HepG2 (cell line): Measurements from ENCODE around the gene ANKRD11. TPM values are rescaled to one million over a fixed set of nuclear protein-coding genes. Genes with fewer than 3 reads are reported as not detected.
A peak's percentile ranks its signal among the peaks of the same experiment; 100 is the strongest.

Experiments
- ATAC-seq: fragments of 200-7000 bp; cut with Tn5 transposase; 3 replicates; pipeline ENCODE4 v1.9.1; 2020; ENCODE audit warnings: mild to moderate bottlenecking, moderate library complexity
- BruUV-seq: library from RNA; stranded (reverse); fragments of 400-500 nt; replicated peaks from 2 replicates; lab custom pipeline; 2021; lab: Mats Ljungman, UMichigan
- CTCF ChIA-PET: fragments of 300-600 bp; formaldehyde crosslinking; extraction: SDS; loops from one replicate; lab custom pipeline; 2021; ENCODE audit warnings: low total read pairs, inconsistent platforms, low intra/inter-chr PET ratio; lab: Yijun Ruan, JAX
- POLR2A ChIA-PET: fragments of 350-600 bp; sonication (Branson Sonifier 250); formaldehyde crosslinking; loops from one replicate; lab custom pipeline; 2020; ENCODE audit warnings: antibody characterized with exemption, inconsistent platforms; lab: Yijun Ruan, JAX
- DNase-seq: peaks from one replicate; pipeline ENCODE4 v3.0.0-alpha.2; 2015; ENCODE audit warnings: low spot score
- FAIRE-seq: peaks from 3 replicates; lab custom pipeline; 2011; peaks lifted over from hg19 to GRCh38; lab: Jason Lieb, UNC
- H2AFZ ChIP-seq: one replicate; pipeline ENCODE4 v1.6.1; 2011; ENCODE audit warnings: low read length, inconsistent platforms
- H3K27ac ChIP-seq: fragments of 300-600 bp; 3 replicates; pipeline ENCODE4 v1.8.0; 2011; ENCODE audit warnings: mixed run types, mild to moderate bottlenecking, mixed read lengths, low read length, inconsistent platforms; ENCODE audit not compliant: insufficient read depth; ENCODE audit errors: extremely low read length
- H3K27me3 ChIP-seq, 2 experiments: fragments of 200-600 bp in 1 of 2; 2 replicates in 1 of 2; 3 replicates in 1 of 2; pipeline versions ENCODE4 v1.6.0 to v1.8.0; 2011; ENCODE audit warnings: low read length in 2 of 2, mild to moderate bottlenecking in 2 of 2, moderate library complexity in 2 of 2, inconsistent platforms in 1 of 2; ENCODE audit not compliant: insufficient read depth in 2 of 2, control insufficient read depth in 1 of 2
- H3K36me3 ChIP-seq, 2 experiments: fragments of 200-600 bp in 1 of 2; replicated peaks in 1 of 2; 2 replicates in 1 of 2; 3 replicates in 1 of 2; pipeline versions ENCODE4 v1.5.1 to v1.8.0; 2011; ENCODE audit warnings: low read length in 2 of 2, inconsistent platforms in 1 of 2; ENCODE audit not compliant: insufficient read depth in 2 of 2, control insufficient read depth in 1 of 2
- H3K4me1 ChIP-seq: 2 replicates; pipeline ENCODE4 v1.5.1; 2012; ENCODE audit warnings: low read length, inconsistent platforms; ENCODE audit not compliant: insufficient read depth
- H3K4me2 ChIP-seq: 2 replicates; pipeline ENCODE4 v1.6.0; 2011; ENCODE audit warnings: low read depth, low read length, inconsistent platforms
- H3K4me3 ChIP-seq, 3 experiments: fragments of 200-600 bp in 1 of 3; sonication (generic), shearing (Covaris generic) in 1 of 3; replicated peaks in 1 of 3; 2 replicates each; pipeline ENCODE4 v1.5.1; 2011 to 2016; ENCODE audit warnings: low read length in 3 of 3, inconsistent platforms in 2 of 3, low read depth in 2 of 3, mild to moderate bottlenecking in 2 of 3, control low read depth in 1 of 3, mixed read lengths in 1 of 3; ENCODE audit not compliant: insufficient read depth in 1 of 3
- H3K79me2 ChIP-seq: one replicate; pipeline ENCODE4 v1.6.1; 2011; ENCODE audit warnings: low read length, inconsistent platforms; ENCODE audit not compliant: insufficient read depth
- H3K9ac ChIP-seq: 2 replicates; pipeline ENCODE4 v1.6.0; 2011; ENCODE audit warnings: mild to moderate bottlenecking, low read depth, low read length, inconsistent platforms; ENCODE audit not compliant: insufficient read depth
- H3K9me3 ChIP-seq: 2 replicates; pipeline ENCODE4 v1.5.1; 2012; ENCODE audit warnings: mild to moderate bottlenecking, low read length
- H4K20me1 ChIP-seq: 2 replicates; pipeline ENCODE4 v1.6.0; 2011; ENCODE audit warnings: inconsistent platforms, mild to moderate bottlenecking, low read length, moderate library complexity; ENCODE audit not compliant: insufficient read depth
- ATAD3A ChIP-seq: sonication (generic); formaldehyde crosslinking; IDR thresholded peaks from 2 replicates; pipeline ENCODE4 v1.4.0; 2020; ENCODE audit warnings: missing genetic modification reagents
- CBX5 ChIP-seq: sonication (generic); formaldehyde crosslinking; IDR thresholded peaks from 2 replicates; pipeline ENCODE4 v1.4.0; 2020; ENCODE audit warnings: missing genetic modification reagents, borderline replicate concordance
- GLI4 ChIP-seq: sonication (generic); formaldehyde crosslinking; IDR thresholded peaks from 2 replicates; pipeline ENCODE4 v1.5.1; 2020; ENCODE audit warnings: missing genetic modification reagents, mild to moderate bottlenecking, moderate library complexity, borderline replicate concordance
- ISL2 ChIP-seq: sonication (generic); formaldehyde crosslinking; IDR thresholded peaks from 2 replicates; pipeline ENCODE4 v1.5.0; 2020; ENCODE audit warnings: missing genetic modification reagents
- KLF11 ChIP-seq: IDR thresholded peaks from 2 replicates; pipeline ENCODE4 v1.6.1; 2016; ENCODE audit warnings: missing compliant biosample characterization
- MEIS2 ChIP-seq: sonication (generic); formaldehyde crosslinking; IDR thresholded peaks from 2 replicates; pipeline ENCODE4 v1.9.0; 2021; ENCODE audit warnings: mild to moderate bottlenecking, missing genetic modification reagents
- NRL ChIP-seq: sonication (generic); formaldehyde crosslinking; IDR thresholded peaks from 2 replicates; pipeline ENCODE4 v1.5.0; 2020; ENCODE audit warnings: missing genetic modification reagents, mild to moderate bottlenecking, moderate library complexity, borderline replicate concordance
- TBX3 ChIP-seq: fragments of 450-650 bp; IDR thresholded peaks from 2 replicates; pipeline ENCODE4 v1.6.1; 2017; ENCODE audit warnings: antibody characterized with exemption, mild to moderate bottlenecking, inconsistent platforms, borderline replicate concordance
- ZNF292 ChIP-seq: sonication (generic); formaldehyde crosslinking; IDR thresholded peaks from 2 replicates; pipeline ENCODE4 v1.8.1; 2022; ENCODE audit warnings: mild to moderate bottlenecking, low read depth, missing genetic modification reagents, borderline replicate concordance
- ZNF569 ChIP-seq: sonication (generic); formaldehyde crosslinking; IDR thresholded peaks from 2 replicates; pipeline ENCODE4 v1.5.0; 2020; ENCODE audit warnings: mild to moderate bottlenecking, missing genetic modification reagents, moderate library complexity, borderline replicate concordance
- ZNF7 ChIP-seq: IDR thresholded peaks from 2 replicates; pipeline ENCODE4 v1.6.1; 2016; ENCODE audit warnings: missing biosample characterization, missing genetic modification reagents
- WGBS: methylation state at CpG from one replicate; pipeline ENCODE4 v1.1.6; 2017; ENCODE audit warnings: low lambda C conversion rate; 5-methylcytosine and 5-hydroxymethylcytosine counted together
- in situ Hi-C: cut with HindIII; loops from 2 replicates; pipeline ENCODE4 v1.10.0; 2017; ENCODE audit warnings: low pct_unique_long_range_greater_than_20kb; ENCODE audit not compliant: extremely low pct_ligation_motif_present
- intact Hi-C: fragments of 100-400 bp; cut with micrococcal nuclease; formaldehyde crosslinking; loops from one replicate; pipeline ENCODE4 v1.10.0; 2022; ENCODE audit not compliant: unreplicated experiment
- polyA plus RNA-seq, 8 experiments: library from polyadenylated mRNA; depleted of rRNA in 3 of 8; stranded (reverse) in 7 of 8; unstranded in 1 of 8; fragments of >200 nt; fragmentation: Illumina TruSeq in 4 of 8; extraction: Trizol in 4 of 8; gene quantifications; 2 replicates each; pipeline versions ENCODE4 v1.2.1 to v1.2.3, GENCODE V29; 2011 to 2016; ENCODE audit warnings: low read depth in 4 of 8, missing spikeins in 1 of 8, mixed read lengths in 1 of 8; ENCODE audit not compliant: insufficient read depth in 1 of 8
- total RNA-seq, 5 experiments: library from RNA; depleted of rRNA; stranded (reverse); fragments of >200 nt; fragmentation: Illumina TruSeq; extraction: Trizol; gene quantifications; 2 replicates each; pipeline ENCODE4 v1.2.3, GENCODE V29; 2016; ENCODE audit warnings: low read depth in 1 of 5
- TF ChIP-seq, protein P1 (sequence below): IDR thresholded peaks from 2 replicates; pipeline ENCODE4 v1.6.1; 2018; ENCODE audit warnings: missing genetic modification reagents, mild to moderate bottlenecking, missing compliant biosample characterization
- TF ChIP-seq, protein P2 (sequence below): sonication (generic); formaldehyde crosslinking; IDR thresholded peaks from 2 replicates; pipeline ENCODE4 v1.9.0; 2022; ENCODE audit warnings: missing genetic modification reagents, mild to moderate bottlenecking, borderline replicate concordance

Gene ANKRD11
- total and polyA plus RNA-seq, 2 of the 13 experiments (the other 11 are each of a cell fraction or from before 2014, with no cell fraction given) = 21.4 to 38.4 TPM

DNA sequence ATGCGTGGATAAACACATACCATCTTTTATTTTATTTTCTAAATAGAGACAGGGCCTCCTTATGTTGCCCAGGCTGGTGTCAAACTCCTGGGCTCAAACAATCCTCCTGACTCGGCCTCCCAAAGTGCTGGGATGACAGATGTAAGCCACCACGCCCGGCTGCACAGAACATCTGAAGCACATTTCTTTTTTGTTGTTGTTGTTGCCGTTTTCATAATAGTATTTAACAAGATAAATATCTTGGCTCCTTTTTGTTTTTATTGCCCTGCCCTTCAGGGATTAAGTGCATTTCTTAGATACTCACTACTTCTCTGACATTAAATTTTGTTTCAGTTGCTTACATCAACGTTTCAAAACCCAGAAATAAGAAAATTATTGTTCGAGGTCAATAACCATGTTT, 37.4 kb downstream of the ANKRD11 start:
- ChIA-PET POLR2A (no interaction called here), CTCF (no interaction called here)

DNA sequence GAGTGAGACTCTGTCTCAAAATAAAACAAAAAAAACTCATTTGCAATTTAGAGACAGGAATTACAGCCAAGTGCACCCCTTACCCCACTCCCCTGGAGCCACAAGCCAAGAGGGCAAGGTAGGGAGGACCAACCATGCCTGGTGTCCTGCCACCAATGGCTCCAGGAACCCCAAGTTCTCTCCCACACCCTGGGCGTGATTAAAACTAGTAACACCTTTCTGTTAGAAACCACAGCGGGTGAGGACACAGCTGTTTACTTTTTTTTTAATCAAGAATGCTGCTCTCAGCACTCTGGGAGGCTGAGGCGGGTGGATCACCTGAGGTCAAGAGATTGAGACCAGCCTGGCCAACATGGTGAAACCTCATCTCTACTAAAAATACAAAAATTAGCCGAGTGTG, 38.1 kb downstream of the ANKRD11 start:
- TF ChIP-seq, protein P1, sequence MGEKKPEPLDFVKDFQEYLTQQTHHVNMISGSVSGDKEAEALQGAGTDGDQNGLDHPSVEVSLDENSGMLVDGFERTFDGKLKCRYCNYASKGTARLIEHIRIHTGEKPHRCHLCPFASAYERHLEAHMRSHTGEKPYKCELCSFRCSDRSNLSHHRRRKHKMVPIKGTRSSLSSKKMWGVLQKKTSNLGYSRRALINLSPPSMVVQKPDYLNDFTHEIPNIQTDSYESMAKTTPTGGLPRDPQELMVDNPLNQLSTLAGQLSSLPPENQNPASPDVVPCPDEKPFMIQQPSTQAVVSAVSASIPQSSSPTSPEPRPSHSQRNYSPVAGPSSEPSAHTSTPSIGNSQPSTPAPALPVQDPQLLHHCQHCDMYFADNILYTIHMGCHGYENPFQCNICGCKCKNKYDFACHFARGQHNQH (CRISPR knock-in tag) = no peak
- TF ChIP-seq CBX5 = 0 out of 2 replicates have a peak, but pooled peaks have one; percentile 18
- no peak for TF ChIP-seq GLI4 (CRISPR knock-in tag)
- POLR2A ChIA-PET = no interaction called here
- Histone ChIP-seq H4K20me1 (peaks cover 95% of the 10 kb centered on the region), H3K9me3 (no peaks in the 10 kb centered on the region), H2AFZ (no peak overlapping the region), H3K79me2 (peaks cover 93% of the 10 kb centered on the region), H3K36me3 (peaks cover 0 to 7% of the 10 kb centered on the region in 2 experiments; a peak in 3 of 5 replicates), H3K4me2 (no peak overlapping the region), H3K9ac (no peak overlapping the region), H3K27me3 (no peaks in the 10 kb centered on the region), H3K4me3 (no peak overlapping the region), H3K27ac (no peak overlapping the region), H3K4me1 (peaks cover 80% of the 10 kb centered on the region)
- no peak for FAIRE-seq
- CTCF ChIA-PET = no interaction called here
- DNase-seq = no peak
- BruUV-seq = no TSS peak
- WGBS = 96% methylated on average over 4 of the region's 4 CpGs
- no peak for ATAC-seq
- intact Hi-C loops (no loop called here), in situ Hi-C loops (no loop called here)

More for the DNA sequence above, 37.4 kb downstream of the ANKRD11 start:
- Histone ChIP-seq H2AFZ (no peak overlapping the region), H3K9ac (no peak overlapping the region), H3K9me3 (no peaks in the 10 kb centered on the region), H3K27ac (no peak overlapping the region), H3K27me3 (no peaks in the 10 kb centered on the region), H4K20me1 (peaks cover 93% of the 10 kb centered on the region), H3K4me1 (peaks cover 83% of the 10 kb centered on the region), H3K4me3 (no peak overlapping the region), H3K79me2 (peaks cover 93% of the 10 kb centered on the region), H3K4me2 (no peak overlapping the region), H3K36me3 (peaks cover 6 to 9% of the 10 kb centered on the region in 2 experiments; a peak in 4 of 5 replicates)
- no peak for ATAC-seq
- in situ Hi-C loops = no loop called here
- WGBS = 91% methylated on average over 7 of the region's 7 CpGs
- TF ChIP-seq, protein P2, sequence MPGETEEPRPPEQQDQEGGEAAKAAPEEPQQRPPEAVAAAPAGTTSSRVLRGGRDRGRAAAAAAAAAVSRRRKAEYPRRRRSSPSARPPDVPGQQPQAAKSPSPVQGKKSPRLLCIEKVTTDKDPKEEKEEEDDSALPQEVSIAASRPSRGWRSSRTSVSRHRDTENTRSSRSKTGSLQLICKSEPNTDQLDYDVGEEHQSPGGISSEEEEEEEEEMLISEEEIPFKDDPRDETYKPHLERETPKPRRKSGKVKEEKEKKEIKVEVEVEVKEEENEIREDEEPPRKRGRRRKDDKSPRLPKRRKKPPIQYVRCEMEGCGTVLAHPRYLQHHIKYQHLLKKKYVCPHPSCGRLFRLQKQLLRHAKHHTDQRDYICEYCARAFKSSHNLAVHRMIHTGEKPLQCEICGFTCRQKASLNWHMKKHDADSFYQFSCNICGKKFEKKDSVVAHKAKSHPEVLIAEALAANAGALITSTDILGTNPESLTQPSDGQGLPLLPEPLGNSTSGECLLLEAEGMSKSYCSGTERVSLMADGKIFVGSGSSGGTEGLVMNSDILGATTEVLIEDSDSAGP (CRISPR knock-in tag) = no peak
- TF ChIP-seq KLF11 (CRISPR knock-in tag) (no peak), ZNF292 (CRISPR knock-in tag) (no peak), TBX3 (no peak), ATAD3A (CRISPR knock-in tag) (no peak), NRL (CRISPR knock-in tag) (no peak), ZNF569 (CRISPR knock-in tag) (no peak), MEIS2 (CRISPR knock-in tag) (no peak), ZNF7 (CRISPR knock-in tag) (no peak), ISL2 (CRISPR knock-in tag) (no peak)
- no peak for DNase-seq
- no TSS peak for BruUV-seq
- no peak for FAIRE-seq
- intact Hi-C loops = no loop called here
